ENCODE data around the gene SNX32. TPM values are rescaled to one million over a fixed set of nuclear protein-coding genes. Genes with fewer than 3 reads are reported as not detected.

The SNX32 gene
- total and polyA plus RNA-seq, 4 donors: 0.14 to 0.88 (median 0.64) TPM

DNA sequence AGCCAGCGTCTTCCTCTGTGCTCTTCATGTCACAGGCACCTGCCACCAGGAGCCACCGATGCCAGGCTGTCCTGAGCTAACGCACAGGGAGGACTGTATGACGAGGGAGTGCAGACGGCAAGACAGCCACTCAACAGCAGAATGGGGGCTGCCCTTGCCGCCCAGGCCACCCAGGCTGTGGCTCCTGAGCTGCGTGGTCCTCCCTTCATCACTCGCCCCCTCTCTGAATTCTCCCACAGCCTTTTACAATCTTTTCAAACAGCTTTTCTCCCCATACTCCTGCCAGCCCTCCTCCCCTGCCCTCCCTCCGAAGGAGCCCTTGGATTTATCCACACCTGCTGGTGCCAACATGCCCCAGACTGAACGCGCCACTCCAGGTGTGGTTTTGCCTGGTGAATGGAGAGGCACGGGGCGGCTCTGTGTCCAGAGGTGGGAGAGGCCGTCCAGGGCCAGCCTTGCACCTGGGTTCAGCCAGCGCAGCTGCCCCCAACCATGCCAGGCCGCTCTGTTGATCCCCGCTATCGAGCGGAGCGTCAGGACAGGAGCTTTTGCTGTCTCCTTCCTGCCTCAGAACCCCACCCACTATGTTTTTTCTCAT lies 24.9 kb upstream of the SNX32 start:
- no peaks in the 10 kb centered on the region for H3K9me3 ChIP-seq (ENCODE audit: control insufficient read depth in 4 of 4, insufficient read depth in 3 of 4, low read length in 3 of 4)
- WGBS, 2 donors: 78% methylated on average over 20 of the region's 20 CpGs
- H3K27ac ChIP-seq (ENCODE audit: low read depth in 1 of 2, low read length in 1 of 2): no peak overlapping the region
- TF ChIP-seq, protein P1, sequence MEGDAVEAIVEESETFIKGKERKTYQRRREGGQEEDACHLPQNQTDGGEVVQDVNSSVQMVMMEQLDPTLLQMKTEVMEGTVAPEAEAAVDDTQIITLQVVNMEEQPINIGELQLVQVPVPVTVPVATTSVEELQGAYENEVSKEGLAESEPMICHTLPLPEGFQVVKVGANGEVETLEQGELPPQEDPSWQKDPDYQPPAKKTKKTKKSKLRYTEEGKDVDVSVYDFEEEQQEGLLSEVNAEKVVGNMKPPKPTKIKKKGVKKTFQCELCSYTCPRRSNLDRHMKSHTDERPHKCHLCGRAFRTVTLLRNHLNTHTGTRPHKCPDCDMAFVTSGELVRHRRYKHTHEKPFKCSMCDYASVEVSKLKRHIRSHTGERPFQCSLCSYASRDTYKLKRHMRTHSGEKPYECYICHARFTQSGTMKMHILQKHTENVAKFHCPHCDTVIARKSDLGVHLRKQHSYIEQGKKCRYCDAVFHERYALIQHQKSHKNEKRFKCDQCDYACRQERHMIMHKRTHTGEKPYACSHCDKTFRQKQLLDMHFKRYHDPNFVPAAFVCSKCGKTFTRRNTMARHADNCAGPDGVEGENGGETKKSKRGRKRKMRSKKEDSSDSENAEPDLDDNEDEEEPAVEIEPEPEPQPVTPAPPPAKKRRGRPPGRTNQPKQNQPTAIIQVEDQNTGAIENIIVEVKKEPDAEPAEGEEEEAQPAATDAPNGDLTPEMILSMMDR (IDR thresholded peaks at IDR 0.05; ENCODE audit: control extremely low read depth, extremely low read depth): no peak
- no peak for ATAC-seq (ENCODE audit: insufficient read depth, low FRiP score)
- DNase-seq: no peak
- H3K9ac ChIP-seq (ENCODE audit: insufficient read depth in 1 of 2, low read length in 2 of 2): no peak overlapping the region
- no peaks in the 10 kb centered on the region for H3K36me3 ChIP-seq (ENCODE audit: control insufficient read depth in 4 of 4, insufficient read depth in 4 of 4, low read length in 4 of 4)
- H3K27me3 ChIP-seq (ENCODE audit: control insufficient read depth in 3 of 3, insufficient read depth in 3 of 3, low read length in 2 of 3): peaks cover 0 to 12% (median 3%) of the 10 kb centered on the region in 3 donors
- peaks cover 0 to 2% (median 0%) of the 10 kb centered on the region in 5 donors for H3K4me1 ChIP-seq (ENCODE audit: control insufficient read depth in 5 of 5, insufficient read depth in 5 of 5, low read length in 5 of 5)
- no peak overlapping the region for H3K4me3 ChIP-seq

DNA sequence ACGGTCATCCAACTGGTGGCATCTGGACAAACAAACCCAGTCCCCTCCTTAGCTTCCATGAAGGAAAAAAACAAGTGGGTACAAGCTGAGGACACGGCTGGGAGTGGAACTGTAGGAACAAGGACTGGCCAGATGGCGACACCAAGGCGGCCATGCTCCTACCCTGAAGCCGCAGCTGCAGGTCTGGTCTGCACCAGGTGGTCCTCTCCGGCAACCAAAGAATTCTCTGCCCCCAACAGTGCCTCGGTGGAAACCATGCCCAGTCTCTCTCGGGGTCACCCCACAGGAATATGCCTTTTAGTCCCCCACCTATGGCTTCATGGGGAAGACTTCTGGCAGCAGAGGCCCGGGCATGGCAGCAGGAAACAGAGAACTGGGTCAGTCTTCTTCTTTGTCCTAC lies 24.3 kb upstream of the SNX32 start:
- DNase-seq (no peak), ATAC-seq (ENCODE audit: insufficient read depth, low FRiP score) (no peak)
- Histone ChIP-seq H3K27ac (ENCODE audit: low read depth in 1 of 2, low read length in 1 of 2) (no peak overlapping the region), H3K4me1 (ENCODE audit: control insufficient read depth in 5 of 5, insufficient read depth in 5 of 5, low read length in 5 of 5) (peaks cover 0 to 3% (median 0%) of the 10 kb centered on the region in 5 donors), H3K27me3 (ENCODE audit: control insufficient read depth in 3 of 3, insufficient read depth in 3 of 3, low read length in 2 of 3) (peaks cover 0 to 10% (median 3%) of the 10 kb centered on the region in 3 donors), H3K4me3 (no peak overlapping the region), H3K9me3 (ENCODE audit: control insufficient read depth in 4 of 4, insufficient read depth in 3 of 4, low read length in 3 of 4) (no peaks in the 10 kb centered on the region), H3K36me3 (ENCODE audit: control insufficient read depth in 4 of 4, insufficient read depth in 4 of 4, low read length in 4 of 4) (no peaks in the 10 kb centered on the region), H3K9ac (ENCODE audit: insufficient read depth in 1 of 2, low read length in 2 of 2) (no peak overlapping the region)
- TF ChIP-seq, protein P1 (IDR thresholded peaks at IDR 0.05; ENCODE audit: control extremely low read depth, extremely low read depth): no peak
- 85 to 88% methylated on average over 9 of the region's 9 CpGs for WGBS, 2 donors

DNA sequence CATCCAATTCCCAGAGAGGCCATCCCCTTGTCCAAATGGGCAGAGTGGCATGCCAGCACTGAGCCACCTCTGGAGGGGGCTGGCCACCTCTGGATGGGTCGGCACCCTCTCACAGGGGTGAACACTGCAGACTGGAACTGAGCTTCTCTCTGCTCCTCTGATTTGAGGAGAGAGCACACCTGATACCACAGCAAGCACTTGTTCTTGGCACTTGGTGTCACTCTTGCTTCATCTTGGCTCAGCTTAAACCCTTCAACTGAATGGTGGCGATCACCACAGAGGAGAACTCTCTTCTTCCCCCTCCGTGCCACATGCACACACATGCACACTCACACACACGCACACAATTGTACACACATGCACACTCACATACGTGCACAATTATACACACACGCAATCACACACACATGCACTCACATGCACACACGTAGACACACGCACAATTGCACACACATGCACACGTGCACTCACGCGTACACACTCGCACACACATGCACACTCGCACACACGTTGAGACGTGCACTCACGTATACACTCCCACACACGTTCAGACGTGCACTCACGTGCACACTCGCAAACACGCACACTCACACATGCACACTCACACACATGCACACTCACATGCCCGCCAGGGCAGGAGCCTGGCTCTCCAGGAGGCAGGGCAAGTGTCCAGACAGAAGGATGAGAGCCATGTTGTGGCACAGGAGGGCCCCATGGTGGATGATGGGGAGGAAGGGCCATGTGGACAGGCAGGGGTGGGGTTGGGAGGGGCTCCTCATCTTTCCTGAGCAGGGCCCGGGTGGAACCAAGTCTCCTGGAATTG lies 23.5 kb upstream of the SNX32 start:
- ATAC-seq (ENCODE audit: insufficient read depth, low FRiP score) (no peak), DNase-seq (no peak)
- Histone ChIP-seq H3K9me3 (ENCODE audit: control insufficient read depth in 4 of 4, insufficient read depth in 3 of 4, low read length in 3 of 4) (no peaks in the 10 kb centered on the region), H3K9ac (ENCODE audit: insufficient read depth in 1 of 2, low read length in 2 of 2) (no peak overlapping the region), H3K4me3 (no peak overlapping the region), H3K27me3 (ENCODE audit: control insufficient read depth in 3 of 3, insufficient read depth in 3 of 3, low read length in 2 of 3) (peaks cover 0 to 10% (median 3%) of the 10 kb centered on the region in 3 donors), H3K27ac (ENCODE audit: low read depth in 1 of 2, low read length in 1 of 2) (no peak overlapping the region), H3K4me1 (ENCODE audit: control insufficient read depth in 5 of 5, insufficient read depth in 5 of 5, low read length in 5 of 5) (peaks cover 0 to 3% (median 0%) of the 10 kb centered on the region in 5 donors), H3K36me3 (ENCODE audit: control insufficient read depth in 4 of 4, insufficient read depth in 4 of 4, low read length in 4 of 4) (peaks cover 0 to under 1% (median 0%) of the 10 kb centered on the region in 4 donors)
- 80 to 87% methylated on average over 23 of the region's 23 CpGs for WGBS, 2 donors
- TF ChIP-seq, protein P1 (IDR thresholded peaks at IDR 0.05; ENCODE audit: control extremely low read depth, extremely low read depth): no peak
